GM18858 (cell line): ENCODE results near the gene MESD.

ENCODE experiments used
- ATAC-seq: cut with Tn5 transposase; IDR thresholded peaks from one replicate; pipeline ENCODE4 v1.9.1; 2021; ENCODE audit not compliant: unreplicated experiment

MESD gene

GRCh38 chr15:81015621-81016488 is 26.2 kb upstream of the MESD start:
- ATAC-seq = no peak

- ATAC-seq = no peak
These were observed 25.0 kb upstream of the MESD start for GRCh38 chr15:81014446-81015093.

- ATAC-seq = no peak
These were observed 23.8 kb upstream of the MESD start for GRCh38 chr15:81013396-81013929.

- ATAC-seq = no peak
These were observed 23.0 kb upstream of the MESD start for GRCh38 chr15:81012588-81012987.

- no peak for ATAC-seq
These were observed 22.0 kb upstream of the MESD start for GRCh38 chr15:81011593-81011992.

- no peak for ATAC-seq
These were observed 20.5 kb upstream of the MESD start for GRCh38 chr15:81010086-81010485.

GRCh38 chr15:81008312-81008711 is 18.7 kb upstream of the MESD start:
- ATAC-seq = no peak

GRCh38 chr15:81007428-81008064 is 17.9 kb upstream of the MESD start:
- ATAC-seq = no peak

- no peak for ATAC-seq
These were observed 16.5 kb upstream of the MESD start for GRCh38 chr15:81006124-81006523.

- ATAC-seq = no peak
These were observed 13.4 kb upstream of the MESD start for GRCh38 chr15:81003097-81003350.

GRCh38 chr15:81002331-81003096 is 12.9 kb upstream of the MESD start:
- ATAC-seq = no peak

- no peak for ATAC-seq
These were observed 12.4 kb upstream of the MESD start for GRCh38 chr15:81002009-81002330.

- ATAC-seq = peak; percentile 23
These were observed 11.8 kb upstream of the MESD start for GRCh38 chr15:81001152-81002008.

- ATAC-seq = peak; percentile 37
These were observed 11.1 kb upstream of the MESD start, which contains the start of gene TLNRD1 for GRCh38 chr15:81000624-81001151. TSS of gene TLNRD1 (plus strand) at chr15:81000923. CDS start at chr15:81002272, 1,349 bp downstream.

GRCh38 chr15:81000144-81000623 is 10.6 kb upstream of the MESD start:
- ATAC-seq = no peak

GRCh38 chr15:80999623-81000036 is 10.0 kb upstream of the MESD start:
- ATAC-seq = peak; percentile 31

GRCh38 chr15:80998251-80998650 is 8.6 kb upstream of the MESD start:
- no peak for ATAC-seq

- no peak for ATAC-seq
These were observed 8.1 kb upstream of the MESD start for GRCh38 chr15:80997692-80998091.

GRCh38 chr15:80996247-80996646 is 6.6 kb upstream of the MESD start:
- ATAC-seq = no peak

- no peak for ATAC-seq
These were observed 2.8 kb upstream of the MESD start for GRCh38 chr15:80992441-80992840.
